Measurements from ENCODE around the gene PITPNB.
A peak's percentile ranks its signal among the peaks of the same experiment; 100 is the strongest.

The PITPNB gene

GRCh38 chr22:27827604-27828587 is 91.2 kb downstream of the PITPNB start:
- DNase-seq: no peak

- DNase-seq: no peak
These were observed 93.9 kb downstream of the PITPNB start for GRCh38 chr22:27825174-27825573.

GRCh38 chr22:27823221-27823620 is 95.8 kb downstream of the PITPNB start:
- no peak for DNase-seq

- DNase-seq: no peak
These were observed 97.9 kb downstream of the PITPNB start for GRCh38 chr22:27820896-27821866.

- no peak for DNase-seq
These were observed 102.5 kb downstream of the PITPNB start for GRCh38 chr22:27816552-27816951.

GRCh38 chr22:27815826-27816530 is 103.1 kb downstream of the PITPNB start:
- DNase-seq: no peak

GRCh38 chr22:27814993-27815392 is 104.1 kb downstream of the PITPNB start:
- DNase-seq: no peak

- no peak for DNase-seq
These were observed 107.3 kb downstream of the PITPNB start for GRCh38 chr22:27811778-27812177.

GRCh38 chr22:27810609-27811151 is 108.4 kb downstream of the PITPNB start:
- DNase-seq: peak; percentile 16

- no peak for DNase-seq
These were observed 109.1 kb downstream of the PITPNB start for GRCh38 chr22:27809700-27810608.

- no peak for DNase-seq
These were observed 109.8 kb downstream of the PITPNB start for GRCh38 chr22:27809226-27809603.

- DNase-seq: no peak
These were observed 110.4 kb downstream of the PITPNB start for GRCh38 chr22:27808451-27809225.

GRCh38 chr22:27805841-27806240 is 113.2 kb downstream of the PITPNB start:
- no peak for DNase-seq

GRCh38 chr22:27804470-27805297 is 114.4 kb downstream of the PITPNB start:
- peak; percentile 42 for DNase-seq

GRCh38 chr22:27803841-27804415 is 115.1 kb downstream of the PITPNB start:
- DNase-seq: no peak

- no peak for DNase-seq
These were observed 116.5 kb downstream of the PITPNB start for GRCh38 chr22:27802346-27803073.

All from HCEC 1CT (cell line).